ENCODE data around the gene ZNF618.

The ZNF618 gene

DNA sequence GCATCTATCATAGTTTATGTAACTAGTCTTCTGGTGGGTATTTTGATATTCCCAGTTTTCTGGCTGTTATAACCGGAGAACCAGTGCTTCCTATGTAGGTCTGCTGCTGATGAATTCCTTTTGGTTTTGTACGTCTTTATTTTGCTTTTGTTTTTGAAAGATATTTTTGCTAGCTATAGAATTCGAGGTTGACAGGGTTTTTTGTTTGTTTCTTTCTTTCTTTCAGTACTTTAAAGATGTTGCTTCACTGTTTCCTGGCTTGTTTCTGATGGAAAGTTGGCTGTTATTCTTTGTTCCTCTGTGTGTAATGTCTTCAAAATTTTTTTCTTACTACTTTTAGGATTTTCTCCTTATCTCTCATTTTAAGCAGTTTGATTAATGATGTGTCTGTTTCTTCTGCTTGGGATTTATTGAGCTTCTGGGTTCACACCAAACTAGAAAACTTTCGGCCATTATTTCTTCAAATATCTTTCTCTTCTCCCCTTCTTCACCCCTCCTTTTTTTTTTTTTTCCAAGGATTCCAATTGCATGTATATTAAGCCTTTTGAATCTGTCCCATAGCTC, 27.5 kb downstream of the ZNF618 start:
- ChIA-PET CTCF (no interaction called here), POLR2A (no interaction called here)
- TF ChIP-seq, protein P1, sequence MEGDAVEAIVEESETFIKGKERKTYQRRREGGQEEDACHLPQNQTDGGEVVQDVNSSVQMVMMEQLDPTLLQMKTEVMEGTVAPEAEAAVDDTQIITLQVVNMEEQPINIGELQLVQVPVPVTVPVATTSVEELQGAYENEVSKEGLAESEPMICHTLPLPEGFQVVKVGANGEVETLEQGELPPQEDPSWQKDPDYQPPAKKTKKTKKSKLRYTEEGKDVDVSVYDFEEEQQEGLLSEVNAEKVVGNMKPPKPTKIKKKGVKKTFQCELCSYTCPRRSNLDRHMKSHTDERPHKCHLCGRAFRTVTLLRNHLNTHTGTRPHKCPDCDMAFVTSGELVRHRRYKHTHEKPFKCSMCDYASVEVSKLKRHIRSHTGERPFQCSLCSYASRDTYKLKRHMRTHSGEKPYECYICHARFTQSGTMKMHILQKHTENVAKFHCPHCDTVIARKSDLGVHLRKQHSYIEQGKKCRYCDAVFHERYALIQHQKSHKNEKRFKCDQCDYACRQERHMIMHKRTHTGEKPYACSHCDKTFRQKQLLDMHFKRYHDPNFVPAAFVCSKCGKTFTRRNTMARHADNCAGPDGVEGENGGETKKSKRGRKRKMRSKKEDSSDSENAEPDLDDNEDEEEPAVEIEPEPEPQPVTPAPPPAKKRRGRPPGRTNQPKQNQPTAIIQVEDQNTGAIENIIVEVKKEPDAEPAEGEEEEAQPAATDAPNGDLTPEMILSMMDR (IDR thresholded peaks at IDR 0.05; ENCODE audit: control extremely low read depth, extremely low read depth, low read depth, missing control alignments): no peak
- no peak for DNase-seq (ENCODE audit: extremely low spot score)

DNA sequence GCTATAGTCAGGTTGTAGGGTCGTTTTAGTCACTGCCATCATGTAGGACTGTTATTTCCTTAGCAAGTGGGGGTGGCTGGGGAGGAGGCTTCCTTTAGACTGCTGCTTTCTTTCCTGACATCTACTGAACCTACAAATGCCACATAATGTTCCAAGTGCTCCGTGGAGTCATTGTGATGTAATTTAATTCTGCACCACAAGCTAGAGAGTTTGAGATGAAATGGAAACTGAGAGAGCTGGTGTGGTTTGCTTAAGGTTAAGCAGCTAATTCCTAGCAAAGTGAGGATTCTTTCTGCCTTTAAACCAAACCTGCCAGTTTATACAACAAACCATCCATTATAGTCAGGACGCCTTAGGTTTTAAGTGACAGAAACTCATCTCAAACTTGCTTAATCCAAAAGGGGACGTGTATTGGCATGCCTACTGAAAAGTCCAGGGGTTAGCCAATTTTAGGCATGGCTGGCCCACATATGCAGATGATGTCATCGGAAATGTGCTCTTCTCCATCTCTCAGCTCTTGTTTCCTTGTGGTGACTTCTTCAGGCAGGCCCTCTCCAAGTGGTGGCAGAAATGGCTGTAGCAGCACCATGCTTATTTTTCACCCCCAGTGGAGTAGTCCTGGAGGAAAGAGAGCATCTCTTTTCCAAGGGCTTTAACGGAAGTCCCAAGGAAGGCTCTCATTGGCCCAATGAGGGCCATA, 30.5 kb downstream of the ZNF618 start:
- ChIA-PET CTCF (no interaction called here), POLR2A (no interaction called here)
- TF ChIP-seq, protein P1 (IDR thresholded peaks at IDR 0.05; ENCODE audit: control extremely low read depth, extremely low read depth, low read depth, missing control alignments): no peak
- DNase-seq (ENCODE audit: extremely low spot score): no peak

DNA sequence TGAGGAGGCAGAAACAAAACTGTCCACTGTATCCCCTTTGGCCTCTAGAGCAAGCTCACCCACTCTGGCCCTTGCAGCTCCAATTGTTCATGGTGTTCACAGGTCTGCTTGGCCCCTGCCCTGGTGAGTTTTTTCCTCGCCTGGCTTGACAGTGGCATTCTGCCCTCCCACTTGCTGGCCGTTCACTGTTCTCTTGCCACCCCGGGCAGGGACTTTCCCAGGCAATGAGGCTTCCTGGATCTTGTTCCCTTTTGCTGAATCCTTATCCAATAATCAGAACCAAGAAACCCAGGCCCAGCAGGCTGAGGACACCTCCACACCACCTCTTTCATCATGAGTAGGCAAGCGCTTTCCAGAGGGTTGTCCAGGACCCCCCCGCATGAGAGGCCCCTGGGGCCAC, 31.2 kb downstream of the ZNF618 start:
- TF ChIP-seq, protein P1 (IDR thresholded peaks at IDR 0.05; ENCODE audit: control extremely low read depth, extremely low read depth, low read depth, missing control alignments): no peak
- no peak for DNase-seq (ENCODE audit: extremely low spot score)
- ChIA-PET POLR2A (no interaction called here), CTCF (interaction anchor here (0.8 to 1.0 kb wide), 2 partner anchors 15 to 85 kb away, joined by 3 to 4 read pairs; no protein-coding TSS in a partner anchor)

DNA sequence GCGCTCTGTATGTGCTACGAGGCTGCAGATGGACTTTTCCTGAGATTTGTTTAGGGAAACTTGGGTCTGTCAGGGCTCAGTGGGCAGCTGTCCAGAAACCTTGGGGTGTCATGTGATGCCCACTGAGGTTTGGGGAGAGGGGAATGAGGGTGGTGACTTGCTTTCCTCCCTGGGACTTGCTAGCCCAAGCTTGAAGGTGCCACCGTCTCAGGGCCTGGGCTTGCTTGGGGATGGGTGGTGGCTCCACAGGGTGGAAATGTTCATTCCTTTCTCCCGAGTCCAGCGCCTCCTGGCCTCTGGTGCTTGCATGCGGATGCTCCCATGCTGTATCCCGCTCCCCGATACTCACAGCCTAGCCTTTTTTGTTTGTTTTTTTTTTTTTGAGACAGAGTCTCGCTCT, 33.3 kb downstream of the ZNF618 start:
- CTCF ChIA-PET: interaction anchor here (1.0 kb wide), 1 partner anchor 12 kb away, joined by 3 read pairs; no protein-coding TSS in a partner anchor
- TF ChIP-seq, protein P1 (IDR thresholded peaks at IDR 0.05; ENCODE audit: control extremely low read depth, extremely low read depth, low read depth, missing control alignments): no peak
- POLR2A ChIA-PET: no interaction called here
- DNase-seq (ENCODE audit: extremely low spot score): no peak

GRCh38 chr9:113910036-113910639, 34.0 kb downstream of the ZNF618 start:
- DNase-seq (ENCODE audit: extremely low spot score): no peak
- TF ChIP-seq, protein P1 (IDR thresholded peaks at IDR 0.05; ENCODE audit: control extremely low read depth, extremely low read depth, low read depth, missing control alignments): no peak
- ChIA-PET POLR2A (no interaction called here), CTCF (interaction anchor here (1.0 kb wide), 1 partner anchor 13 kb away, joined by 3 read pairs; no protein-coding TSS in a partner anchor)

- ChIA-PET CTCF (no interaction called here), POLR2A (no interaction called here)
- TF ChIP-seq, protein P1 (IDR thresholded peaks at IDR 0.05; ENCODE audit: control extremely low read depth, extremely low read depth, low read depth, missing control alignments): no peak
- no peak for DNase-seq (ENCODE audit: extremely low spot score)
These were observed 35.9 kb downstream of the ZNF618 start for GRCh38 chr9:113911850-113912557.
